IMR-90 (cell line): Measurements from ENCODE around the gene SLC39A6. TPM values are rescaled to one million over a fixed set of nuclear protein-coding genes. Genes with fewer than 3 reads are reported as not detected.

Experiments
- ATAC-seq: fragments of 200-7000 bp; cut with Tn5 transposase; 2 replicates; pipeline ENCODE4 v1.9.1; 2020; ENCODE audit warnings: low read depth, mild to moderate bottlenecking, moderate library complexity
- BruUV-seq: library from RNA; stranded (reverse); fragments of 400-500 nt; replicated peaks from 2 replicates; lab custom pipeline; 2021; lab: Mats Ljungman, UMichigan
- CTCF ChIA-PET: fragments of 300-600 bp; formaldehyde crosslinking; extraction: SDS; loops from one replicate; lab custom pipeline; 2021; ENCODE audit warnings: antibody characterized with exemption; lab: Yijun Ruan, JAX
- POLR2A ChIA-PET: fragments of 300-600 bp; sonication (Branson Sonifier 250); formaldehyde crosslinking; loops from one replicate; lab custom pipeline; 2022; ENCODE audit warnings: antibody characterized with exemption; ENCODE audit not compliant: unreplicated experiment; lab: Charles Lee
- DNase-seq: peaks from one replicate; pipeline ENCODE4 v3.0.0; 2013
- H2AFZ ChIP-seq: replicated peaks from 2 replicates; pipeline ENCODE3; 2013; ENCODE audit warnings: low read length, mild to moderate bottlenecking; ENCODE audit not compliant: poor library complexity
- H2AK5ac ChIP-seq: 2 replicates; pipeline ENCODE4 v1.6.1; 2013; ENCODE audit warnings: low read depth, low read length, inconsistent platforms
- H2AK9ac ChIP-seq: replicated peaks from 2 replicates; pipeline ENCODE3; 2013; ENCODE audit warnings: mild to moderate bottlenecking, low read depth, low read length, moderate library complexity; ENCODE audit not compliant: poor library complexity
- H2BK120ac ChIP-seq: 2 replicates; pipeline ENCODE4 v1.6.1; 2013; ENCODE audit warnings: low read depth, low read length, inconsistent platforms
- H2BK15ac ChIP-seq: 3 replicates; pipeline ENCODE4 v1.6.1; 2013; ENCODE audit warnings: low read depth, low read length, inconsistent platforms
- H2BK20ac ChIP-seq: 2 replicates; pipeline ENCODE4 v1.6.1; 2013; ENCODE audit warnings: low read depth, mild to moderate bottlenecking, inconsistent platforms, low read length, moderate library complexity
- H2BK5ac ChIP-seq: 2 replicates; pipeline ENCODE4 v1.6.1; 2013; ENCODE audit warnings: mild to moderate bottlenecking, low read depth, low read length, inconsistent platforms; ENCODE audit not compliant: poor library complexity, severe bottlenecking
- H3K14ac ChIP-seq: replicated peaks from 2 replicates; pipeline ENCODE4 v1.6.1; 2013; ENCODE audit warnings: low read depth, low read length, inconsistent platforms
- H3K18ac ChIP-seq: 2 replicates; pipeline ENCODE4 v1.6.1; 2013; ENCODE audit warnings: low read depth, low read length, control low read depth
- H3K23ac ChIP-seq: 2 replicates; pipeline ENCODE4 v1.6.1; 2013; ENCODE audit warnings: low read depth, low read length, inconsistent platforms
- H3K27ac ChIP-seq: 2 replicates; pipeline ENCODE4 v1.5.1; 2013; ENCODE audit warnings: mild to moderate bottlenecking, control low read depth, low read length; ENCODE audit not compliant: insufficient read depth
- H3K27me3 ChIP-seq: 2 replicates; pipeline ENCODE4 v1.6.1; 2013; ENCODE audit warnings: low read length; ENCODE audit not compliant: control insufficient read depth, insufficient read depth
- H3K36me3 ChIP-seq: 2 replicates; pipeline ENCODE4 v1.6.1; 2013; ENCODE audit warnings: low read length, mixed read lengths; ENCODE audit not compliant: control insufficient read depth, insufficient read depth
- H3K4ac ChIP-seq: 2 replicates; pipeline ENCODE4 v1.6.1; 2013; ENCODE audit warnings: low read depth, low read length, inconsistent platforms
- H3K4me1 ChIP-seq: 2 replicates; pipeline ENCODE4 v1.6.1; 2013; ENCODE audit warnings: low read length, mixed read lengths; ENCODE audit not compliant: control insufficient read depth, insufficient read depth
- H3K4me2 ChIP-seq: 2 replicates; pipeline ENCODE4 v1.6.1; 2013; ENCODE audit warnings: low read depth, mild to moderate bottlenecking, control low read depth, low read length, moderate library complexity
- H3K4me3 ChIP-seq: 2 replicates; pipeline ENCODE4 v1.5.1; 2013; ENCODE audit warnings: low read depth, mild to moderate bottlenecking, control low read depth, low read length, moderate library complexity; ENCODE audit not compliant: insufficient read depth
- H3K56ac ChIP-seq: 2 replicates; pipeline ENCODE4 v1.6.1; 2013; ENCODE audit warnings: low read length, inconsistent platforms; ENCODE audit not compliant: insufficient read depth; ENCODE audit errors: extremely low read depth
- H3K79me1 ChIP-seq, 2 experiments: 2 replicates each; pipeline ENCODE4 v1.6.1; 2013; ENCODE audit warnings: low read length in 2 of 2, inconsistent platforms in 1 of 2, low read depth in 1 of 2
- H3K9ac ChIP-seq: 2 replicates; pipeline ENCODE4 v1.6.1; 2013; ENCODE audit warnings: low read depth, low read length, control low read depth
- H3K9me1 ChIP-seq: 2 replicates; pipeline ENCODE4 v1.6.1; 2013; ENCODE audit warnings: low read length, inconsistent platforms; ENCODE audit not compliant: insufficient read depth
- H3K9me3 ChIP-seq: 2 replicates; pipeline ENCODE4 v1.6.1; 2013; ENCODE audit warnings: low read length; ENCODE audit not compliant: control insufficient read depth, insufficient read depth
- H4K20me1 ChIP-seq: 2 replicates; pipeline ENCODE4 v1.6.1; 2013; ENCODE audit warnings: low read length, inconsistent platforms; ENCODE audit not compliant: insufficient read depth
- H4K5ac ChIP-seq: 2 replicates; pipeline ENCODE4 v1.6.1; 2013; ENCODE audit warnings: mild to moderate bottlenecking, low read depth, low read length, control low read depth
- H4K8ac ChIP-seq, 2 experiments: 2 replicates each; pipeline ENCODE4 v1.6.1; 2013; ENCODE audit warnings: low read depth in 2 of 2, low read length in 2 of 2, control low read depth in 1 of 2, inconsistent platforms in 1 of 2
- H4K91ac ChIP-seq: 2 replicates; pipeline ENCODE4 v1.6.1; 2013; ENCODE audit warnings: low read depth, low read length, inconsistent platforms; ENCODE audit not compliant: insufficient read depth
- BHLHE40 ChIP-seq: fragments of 150-350 bp; IDR thresholded peaks from 2 replicates; pipeline ENCODE4 v1.6.1; 2016; ENCODE audit warnings: mild to moderate bottlenecking, low read depth, low read length
- FOS ChIP-seq: fragments of 150-350 bp; IDR thresholded peaks from 2 replicates; pipeline ENCODE4 v1.6.1; 2016; ENCODE audit warnings: low read depth, low read length
- MAZ ChIP-seq: IDR thresholded peaks from 2 replicates; pipeline ENCODE4 v1.6.1; 2012; ENCODE audit warnings: low read depth, mild to moderate bottlenecking, low read length, improper control_type of control experiment, moderate library complexity, borderline replicate concordance
- NFE2L2 ChIP-seq: fragments of 150-350 bp; IDR thresholded peaks from 2 replicates; pipeline ENCODE4 v1.6.1; 2016; ENCODE audit warnings: low read depth, mild to moderate bottlenecking, low read length
- POLR2A ChIP-seq: IDR thresholded peaks from 2 replicates; pipeline ENCODE4 v1.6.1; 2012; ENCODE audit warnings: mild to moderate bottlenecking, low read depth, low read length
- RCOR1 ChIP-seq: IDR thresholded peaks from 2 replicates; pipeline ENCODE4 v1.6.1; 2012; ENCODE audit warnings: mild to moderate bottlenecking, low read length, improper control_type of control experiment; ENCODE audit not compliant: insufficient replicate concordance
- RFX5 ChIP-seq: IDR thresholded peaks from 2 replicates; pipeline ENCODE4 v1.8.0; 2012; ENCODE audit warnings: low read depth, mild to moderate bottlenecking, low read length, moderate library complexity
- WGBS, 2 experiments: methylation state at CpG; one replicate each; pipeline versions ENCODE4 v1.1.5 to v1.1.7; 2013; ENCODE audit warnings: missing lambda C conversion rate in 2 of 2; ENCODE audit not compliant: insufficient read length in 1 of 2; ENCODE audit errors: extremely low coverage in 2 of 2; 5-methylcytosine and 5-hydroxymethylcytosine counted together
- dilution Hi-C: fragments of 300-500 bp; cut with HindIII; formaldehyde crosslinking; loops from one replicate; pipeline ENCODE4 v1.14.3; 2018; ENCODE audit warnings: low sequenced_read_pairs; ENCODE audit not compliant: unreplicated experiment
- in situ Hi-C: fragments of 300-500 bp; cut with MboI; formaldehyde crosslinking; loops from 3 replicates; pipeline ENCODE4 v1.14.3; 2019; ENCODE audit warnings: low sequenced_read_pairs, inconsistent platforms, mixed read lengths
- intact Hi-C: fragments of 100-400 bp; cut with micrococcal nuclease; formaldehyde crosslinking; loops from 2 replicates; pipeline ENCODE4 v1.10.0; 2022
- polyA plus RNA-seq, 3 experiments: library from polyadenylated mRNA; depleted of rRNA; stranded (reverse); fragments of >200 nt; gene quantifications; 2 replicates each; pipeline ENCODE4 v1.2.3, GENCODE V29; 2012; ENCODE audit warnings: low replicate concordance in 1 of 3
- total RNA-seq: library from RNA; depleted of rRNA; stranded (reverse); fragments of >200 nt; gene quantifications from 2 replicates; pipeline ENCODE4 v1.2.3, GENCODE V29; 2012

SLC39A6 gene
- total and polyA plus RNA-seq, 2 of the 4 experiments (the other 2 are of a cell fraction) = 48.7 to 91.9 TPM

DNA sequence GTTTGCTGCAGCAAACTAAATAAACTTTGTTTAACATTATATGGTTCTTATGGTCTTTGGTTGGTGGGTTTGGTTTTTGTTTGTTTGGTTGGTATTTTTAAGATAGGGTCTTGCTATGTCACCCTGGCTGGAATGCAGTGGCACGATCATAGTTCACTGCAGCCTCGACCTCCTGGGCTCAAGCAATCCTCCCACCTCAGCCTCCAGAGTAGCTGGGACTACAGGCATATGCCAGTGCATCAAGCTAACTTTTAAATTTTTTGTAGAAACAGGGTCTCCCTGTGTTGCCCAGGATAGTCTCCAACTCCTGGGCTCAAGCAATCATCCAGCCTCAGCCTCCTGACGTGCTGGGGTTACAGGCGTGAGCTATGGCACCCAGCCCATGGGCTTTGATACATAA lies 54.7 kb downstream of the SLC39A6 start:
- intact Hi-C loops = no loop called here
- Histone ChIP-seq H3K18ac (no peak overlapping the region), H4K20me1 (no peaks in the 10 kb centered on the region), H3K4me3 (no peak overlapping the region), H2AK9ac (no peak overlapping the region), H4K91ac (no peak overlapping the region), H2BK5ac (no peak overlapping the region), H3K23ac (no peak overlapping the region), H3K36me3 (no peaks in the 10 kb centered on the region), H2BK15ac (no peak overlapping the region), H2AFZ (no peak overlapping the region), H3K56ac (no peak overlapping the region), H2BK20ac (no peak overlapping the region), H4K8ac (no peak overlapping the region), H3K4me1 (peaks cover 3% of the 10 kb centered on the region; the same call in 1 of the 2 replicates), H3K4ac (no peak overlapping the region), H4K5ac (no peak overlapping the region), H3K9ac (no peak overlapping the region), H3K4me2 (no peak overlapping the region), H3K14ac (no peak overlapping the region), H3K27ac (no peak overlapping the region), H3K79me1 (no peaks in the 10 kb centered on the region), H2AK5ac (no peak overlapping the region), H3K9me1 (no peaks in the 10 kb centered on the region), H3K27me3 (no peaks in the 10 kb centered on the region), H3K9me3 (0 out of 2 replicates have a peak, but pooled peaks cover 3% of the 10 kb centered on the region), H2BK120ac (no peak overlapping the region)
- CTCF ChIA-PET = no interaction called here
- DNase-seq (no peak), ATAC-seq (no peak)
- in situ Hi-C loops = no loop called here
- dilution Hi-C loops = no loop called here
- BruUV-seq = no TSS peak
- POLR2A ChIA-PET = no interaction called here
- 58% methylated on average over 2 of the region's 4 CpGs; no CpG with 5 or more reads in 1 of the 2 experiments for WGBS, 2 experiments
- TF ChIP-seq RCOR1 (no peak), RFX5 (no peak), NFE2L2 (no peak), BHLHE40 (no peak), POLR2A (no peak), FOS (no peak), MAZ (no peak)
